Measurements from ENCODE around the gene HES4.
"Not testable (repeated sequence)": the region's sequence is repeated elsewhere in the genome, so short reads cannot be mapped to it uniquely, and the experiment has no call there.

HES4 gene

GRCh38 chr1:1001057-1001783, 1.3 kb upstream of the HES4 start:
- DNase-seq (ENCODE audit: low spot score), result no peak
- Mint-ChIP-seq H3K4me1 (ENCODE audit: low read depth) (peaks cover 12% of the 10 kb centered on the region), H3K4me3 (peak overlapping the region; percentile 5), H3K27ac (no peak overlapping the region), H3K9me3 (no peaks in the 10 kb centered on the region), H3K36me3 (ENCODE audit: low read depth) (no peaks in the 10 kb centered on the region), H3K27me3 (ENCODE audit: low read depth) (peaks cover 34% of the 10 kb centered on the region)

GRCh38 chr1:1000357-1001056, 610 bp upstream of the HES4 start:
- H3K4me1 Mint-ChIP-seq (ENCODE audit: low read depth), result peaks cover 14% of the 10 kb centered on the region
- H3K36me3 Mint-ChIP-seq (ENCODE audit: low read depth), result no peaks in the 10 kb centered on the region
- H3K4me3 Mint-ChIP-seq, result peak overlapping the region; percentile 68
- peaks cover 39% of the 10 kb centered on the region for H3K27me3 Mint-ChIP-seq (ENCODE audit: low read depth)
- DNase-seq (ENCODE audit: low spot score), result peak; percentile 51
- H3K9me3 Mint-ChIP-seq, result no peaks in the 10 kb centered on the region
- peak overlapping the region; percentile 73 for H3K27ac Mint-ChIP-seq

- Mint-ChIP-seq H3K9me3 (no peaks in the 10 kb centered on the region), H3K4me1 (ENCODE audit: low read depth) (peaks cover 4% of the 10 kb centered on the region), H3K27me3 (ENCODE audit: low read depth) (peaks cover 39% of the 10 kb centered on the region), H3K4me3 (no peak overlapping the region), H3K27ac (no peak overlapping the region), H3K36me3 (ENCODE audit: low read depth) (no peaks in the 10 kb centered on the region)
- no peak for DNase-seq (ENCODE audit: low spot score)
These were observed 737 bp downstream of the HES4 start for GRCh38 chr1:998995-999724.

- DNase-seq (ENCODE audit: low spot score), result no peak
- no peaks in the 10 kb centered on the region for H3K9me3 Mint-ChIP-seq
- H3K27me3 Mint-ChIP-seq (ENCODE audit: low read depth), result peaks cover 39% of the 10 kb centered on the region
- no peaks in the 10 kb centered on the region for H3K36me3 Mint-ChIP-seq (ENCODE audit: low read depth)
- H3K4me3 Mint-ChIP-seq, result no peak overlapping the region
- peaks cover 4% of the 10 kb centered on the region for H3K4me1 Mint-ChIP-seq (ENCODE audit: low read depth)
- H3K27ac Mint-ChIP-seq, result no peak overlapping the region
These were observed 1.2 kb downstream of the HES4 start for GRCh38 chr1:998745-998994.

GRCh38 chr1:997993-998744, 1.7 kb downstream of the HES4 start:
- Mint-ChIP-seq H3K27me3 (ENCODE audit: low read depth) (peaks cover 35% of the 10 kb centered on the region), H3K9me3 (no peaks in the 10 kb centered on the region), H3K4me3 (no peak overlapping the region), H3K36me3 (ENCODE audit: low read depth) (no peaks in the 10 kb centered on the region), H3K27ac (no peak overlapping the region), H3K4me1 (ENCODE audit: low read depth) (peaks cover 4% of the 10 kb centered on the region)
- no peak for DNase-seq (ENCODE audit: low spot score)

- DNase-seq (ENCODE audit: low spot score), result no peak
- Mint-ChIP-seq H3K9me3 (no peaks in the 10 kb centered on the region), H3K4me1 (ENCODE audit: low read depth) (peaks cover 4% of the 10 kb centered on the region), H3K4me3 (no peak overlapping the region), H3K27me3 (ENCODE audit: low read depth) (peaks cover 33% of the 10 kb centered on the region), H3K27ac (no peak overlapping the region), H3K36me3 (ENCODE audit: low read depth) (no peaks in the 10 kb centered on the region)
These were observed 2.2 kb downstream of the HES4 start for GRCh38 chr1:997713-997992.

GRCh38 chr1:996851-997712, 2.8 kb downstream of the HES4 start:
- Mint-ChIP-seq H3K4me3 (no peak overlapping the region), H3K27me3 (ENCODE audit: low read depth) (peaks cover 31% of the 10 kb centered on the region), H3K36me3 (ENCODE audit: low read depth) (no peaks in the 10 kb centered on the region), H3K27ac (no peak overlapping the region), H3K9me3 (peaks cover 4% of the 10 kb centered on the region), H3K4me1 (ENCODE audit: low read depth) (peaks cover 4% of the 10 kb centered on the region)
- DNase-seq (ENCODE audit: low spot score), result no peak

- H3K4me3 Mint-ChIP-seq, result no peak overlapping the region
- H3K36me3 Mint-ChIP-seq (ENCODE audit: low read depth), result no peaks in the 10 kb centered on the region
- H3K4me1 Mint-ChIP-seq (ENCODE audit: low read depth), result peaks cover 4% of the 10 kb centered on the region
- H3K27ac Mint-ChIP-seq, result no peak overlapping the region
- H3K9me3 Mint-ChIP-seq, result peaks cover 4% of the 10 kb centered on the region
- H3K27me3 Mint-ChIP-seq (ENCODE audit: low read depth), result peaks cover 30% of the 10 kb centered on the region
- DNase-seq (ENCODE audit: low spot score), result no peak
These were observed 3.9 kb downstream of the HES4 start for GRCh38 chr1:995665-996633.

- not testable (repeated sequence) for H3K27ac Mint-ChIP-seq
- peaks cover 30% of the 10 kb centered on the region for H3K27me3 Mint-ChIP-seq (ENCODE audit: low read depth)
These were observed 5.4 kb downstream of the HES4 start for GRCh38 chr1:994546-994945.

GRCh38 chr1:993379-993995, 6.4 kb downstream of the HES4 start:
- no peak overlapping the region for H3K27ac Mint-ChIP-seq
- H3K27me3 Mint-ChIP-seq (ENCODE audit: low read depth), result peaks cover 39% of the 10 kb centered on the region
- H3K9me3 Mint-ChIP-seq, result peaks cover 4% of the 10 kb centered on the region
- no peak overlapping the region for H3K4me3 Mint-ChIP-seq
- no peak for DNase-seq (ENCODE audit: low spot score)
- H3K36me3 Mint-ChIP-seq (ENCODE audit: low read depth), result no peaks in the 10 kb centered on the region
- H3K4me1 Mint-ChIP-seq (ENCODE audit: low read depth), result peaks cover 3% of the 10 kb centered on the region

More at GRCh38 chr1:994546-994945, 5.4 kb downstream of the HES4 start:
- not testable (repeated sequence) for H3K36me3 Mint-ChIP-seq (ENCODE audit: low read depth); H3K4me1 Mint-ChIP-seq (ENCODE audit: low read depth); DNase-seq (ENCODE audit: low spot score); H3K9me3 Mint-ChIP-seq; H3K4me3 Mint-ChIP-seq

- H3K4me1 Mint-ChIP-seq (ENCODE audit: low read depth), result peaks cover 3% of the 10 kb centered on the region
- H3K4me3 Mint-ChIP-seq, result no peak overlapping the region
- peaks cover 4% of the 10 kb centered on the region for H3K9me3 Mint-ChIP-seq
- peaks cover 40% of the 10 kb centered on the region for H3K27me3 Mint-ChIP-seq (ENCODE audit: low read depth)
- H3K36me3 Mint-ChIP-seq (ENCODE audit: low read depth), result no peaks in the 10 kb centered on the region
- no peak overlapping the region for H3K27ac Mint-ChIP-seq
- DNase-seq (ENCODE audit: low spot score), result no peak
These were observed 7.5 kb downstream of the HES4 start for GRCh38 chr1:992362-992761.

GRCh38 chr1:991895-992294, 8.0 kb downstream of the HES4 start:
- no peak overlapping the region for H3K27ac Mint-ChIP-seq
- H3K9me3 Mint-ChIP-seq, result peaks cover 4% of the 10 kb centered on the region
- H3K36me3 Mint-ChIP-seq (ENCODE audit: low read depth), result no peaks in the 10 kb centered on the region
- peaks cover 36% of the 10 kb centered on the region for H3K27me3 Mint-ChIP-seq (ENCODE audit: low read depth)
- H3K4me1 Mint-ChIP-seq (ENCODE audit: low read depth), result peaks cover 3% of the 10 kb centered on the region
- DNase-seq (ENCODE audit: low spot score), result no peak
- H3K4me3 Mint-ChIP-seq, result no peak overlapping the region

All from T-helper 2 cell treated with Interferon-gamma antibody and Interleukin-4, amounts not matched to agents 5 μg/mL and 100 μg/mL, for 36 hours (primary cell).